ENCODE measurements around the gene STYXL1. TPM values are rescaled to one million over a fixed set of nuclear protein-coding genes. Genes with fewer than 3 reads are reported as not detected.

The STYXL1 gene
- total RNA-seq, 1 experiment from 2014 or later = 42.3 TPM

GRCh38 chr7:75971309-75971960 is 76.4 kb downstream of the STYXL1 start:
- Histone ChIP-seq H3K9me3 (no peaks in the 10 kb centered on the region), H3K4me3 (ENCODE audit: low read depth, low read length) (no peak overlapping the region), H3K4me1 (peaks cover 10% of the 10 kb centered on the region; the same call in 1 of the 2 replicates), H3K36me3 (ENCODE audit: control insufficient read depth, insufficient read depth, low read length) (no peaks in the 10 kb centered on the region; the same call in 1 of the 2 replicates), H3K27me3 (replicated peaks; ENCODE audit: control insufficient read depth, insufficient read depth, low read length) (no peaks in the 10 kb centered on the region)
- ChIA-PET CTCF (interaction anchor here (1.0 kb wide), 1 partner anchor 105 kb away, joined by 3 read pairs; no protein-coding TSS in a partner anchor), POLR2A (interaction anchor here (0.6 kb wide), 1 partner anchor 56 kb away, joined by 3 read pairs; no protein-coding TSS in a partner anchor)
- peak overlapping the region; percentile 38 for H3K4me3 Mint-ChIP-seq (ENCODE audit: unreplicated experiment)
- H3K9me3 Mint-ChIP-seq (ENCODE audit: unreplicated experiment) = no peaks in the 10 kb centered on the region
- no TSS peak for BruUV-seq (replicated peaks)
- TF ChIP-seq CTCF (IDR thresholded peaks at IDR 0.05; ENCODE audit: insufficient read depth in 1 of 2, low read depth in 1 of 2, low read length in 1 of 2, severe bottlenecking in 1 of 2, unreplicated experiment in 1 of 2) = peak in 1 of 2 experiments; percentile 30
- H3K36me3 Mint-ChIP-seq (ENCODE audit: insufficient read depth, unreplicated experiment) = peaks cover 45% of the 10 kb centered on the region
- no peak for DNase-seq
- intact Hi-C loops (cut with micrococcal nuclease; ENCODE audit: unreplicated experiment) = no loop called here
- peaks cover 25% of the 10 kb centered on the region for H3K4me1 Mint-ChIP-seq (ENCODE audit: low read depth, unreplicated experiment)
- no peaks in the 10 kb centered on the region for H3K27me3 Mint-ChIP-seq (ENCODE audit: insufficient read depth, unreplicated experiment)
- H3K27ac Mint-ChIP-seq (ENCODE audit: unreplicated experiment) = peak overlapping the region; percentile 67

GRCh38 chr7:75969704-75970498 is 77.9 kb downstream of the STYXL1 start:
- no TSS peak for BruUV-seq (replicated peaks)
- Histone ChIP-seq H3K4me3 (ENCODE audit: low read depth, low read length) (no peak overlapping the region), H3K36me3 (ENCODE audit: control insufficient read depth, insufficient read depth, low read length) (no peaks in the 10 kb centered on the region; the same call in 1 of the 2 replicates), H3K27me3 (replicated peaks; ENCODE audit: control insufficient read depth, insufficient read depth, low read length) (no peaks in the 10 kb centered on the region), H3K9me3 (no peaks in the 10 kb centered on the region), H3K4me1 (peaks cover 10% of the 10 kb centered on the region; the same call in 1 of the 2 replicates)
- no peak overlapping the region for H3K4me3 Mint-ChIP-seq (ENCODE audit: unreplicated experiment)
- H3K4me1 Mint-ChIP-seq (ENCODE audit: low read depth, unreplicated experiment) = peaks cover 25% of the 10 kb centered on the region
- no peak for TF ChIP-seq CTCF (IDR thresholded peaks at IDR 0.05; ENCODE audit: insufficient read depth in 1 of 2, low read depth in 1 of 2, low read length in 1 of 2, severe bottlenecking in 1 of 2, unreplicated experiment in 1 of 2)
- H3K9me3 Mint-ChIP-seq (ENCODE audit: unreplicated experiment) = no peaks in the 10 kb centered on the region
- H3K36me3 Mint-ChIP-seq (ENCODE audit: insufficient read depth, unreplicated experiment) = peaks cover 39% of the 10 kb centered on the region
- CTCF ChIA-PET = no interaction called here
- no peak for DNase-seq
- H3K27me3 Mint-ChIP-seq (ENCODE audit: insufficient read depth, unreplicated experiment) = no peaks in the 10 kb centered on the region
- POLR2A ChIA-PET = interaction anchor here (0.7 kb wide), 1 partner anchor 12 kb away, joined by 3 read pairs; no protein-coding TSS in a partner anchor
- intact Hi-C loops (cut with micrococcal nuclease; ENCODE audit: unreplicated experiment) = no loop called here
- H3K27ac Mint-ChIP-seq (ENCODE audit: unreplicated experiment) = peak overlapping the region; percentile 61

- H3K4me1 ChIP-seq = peaks cover 10% of the 10 kb centered on the region; the same call in 1 of the 2 replicates
- H3K27me3 ChIP-seq (replicated peaks; ENCODE audit: control insufficient read depth, insufficient read depth, low read length) = no peaks in the 10 kb centered on the region
- H3K36me3 ChIP-seq (ENCODE audit: control insufficient read depth, insufficient read depth, low read length) = no peaks in the 10 kb centered on the region; the same call in 1 of the 2 replicates
- no TSS peak for BruUV-seq (replicated peaks)
- H3K27me3 Mint-ChIP-seq (ENCODE audit: insufficient read depth, unreplicated experiment) = no peaks in the 10 kb centered on the region
- H3K4me1 Mint-ChIP-seq (ENCODE audit: low read depth, unreplicated experiment) = peaks cover 25% of the 10 kb centered on the region
- H3K4me3 Mint-ChIP-seq (ENCODE audit: unreplicated experiment) = no peak overlapping the region
- DNase-seq = no peak
- TF ChIP-seq CTCF (IDR thresholded peaks at IDR 0.05; ENCODE audit: insufficient read depth in 1 of 2, low read depth in 1 of 2, low read length in 1 of 2, severe bottlenecking in 1 of 2, unreplicated experiment in 1 of 2) = no peak
- H3K9me3 ChIP-seq = no peaks in the 10 kb centered on the region
- no peak overlapping the region for H3K4me3 ChIP-seq (ENCODE audit: low read depth, low read length)
- CTCF ChIA-PET = no interaction called here
- POLR2A ChIA-PET = no interaction called here
- H3K9me3 Mint-ChIP-seq (ENCODE audit: unreplicated experiment) = no peaks in the 10 kb centered on the region
- H3K27ac Mint-ChIP-seq (ENCODE audit: unreplicated experiment) = peak overlapping the region; percentile 61
- H3K36me3 Mint-ChIP-seq (ENCODE audit: insufficient read depth, unreplicated experiment) = peaks cover 33% of the 10 kb centered on the region
- intact Hi-C loops (cut with micrococcal nuclease; ENCODE audit: unreplicated experiment) = no loop called here
Observed at GRCh38 chr7:75969182-75969581, 78.6 kb downstream of the STYXL1 start.
